Activated gamma-delta T cell treated with Interleukin-2 at 50 U/mL for 16 hours (primary cell): Measurements from ENCODE around the gene DCN.

ENCODE experiments used
- DNase-seq: peaks from one replicate; pipeline ENCODE4 v3.0.0-alpha.2; 2020

DCN gene

DNA sequence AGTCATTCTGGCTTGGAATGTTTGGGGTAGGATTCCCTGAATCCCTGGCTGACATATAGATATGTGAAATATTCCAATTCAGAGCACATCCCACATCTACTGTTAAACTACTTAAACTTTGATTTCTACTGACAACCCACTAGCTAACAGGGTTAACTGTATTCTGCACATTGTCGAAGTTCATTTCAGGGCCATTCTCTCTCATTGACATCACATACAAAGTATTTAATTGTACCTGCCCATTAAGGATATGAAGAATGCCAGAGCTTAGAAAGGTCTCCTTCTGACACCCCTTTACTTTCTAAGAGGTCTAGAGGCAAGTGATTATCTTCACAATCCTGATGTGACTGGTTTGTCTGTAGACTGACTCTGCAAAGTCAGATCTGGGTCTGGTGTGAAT, 2.8 kb upstream of the DCN start:
- no peak for DNase-seq

DNA sequence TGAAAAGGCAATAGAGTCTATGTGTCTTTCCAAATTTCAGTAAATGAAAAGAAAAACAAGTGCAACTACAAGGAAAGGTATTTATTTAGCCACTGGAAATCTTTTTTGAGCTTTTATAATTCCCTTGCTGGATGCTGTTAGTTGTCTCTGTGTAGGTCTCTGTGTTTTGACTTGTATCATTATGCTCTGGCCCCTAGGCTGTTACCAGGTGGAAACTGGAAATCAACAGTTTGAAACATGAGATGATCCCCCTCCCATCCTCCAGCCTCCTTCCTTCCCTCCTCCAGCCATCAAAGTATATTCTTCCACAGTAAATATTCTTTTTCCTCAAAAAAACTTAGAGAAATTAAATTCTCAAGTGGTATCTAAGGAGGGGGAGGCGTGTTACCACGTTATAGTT, 934 bp upstream of the DCN start:
- no peak for DNase-seq

DNA sequence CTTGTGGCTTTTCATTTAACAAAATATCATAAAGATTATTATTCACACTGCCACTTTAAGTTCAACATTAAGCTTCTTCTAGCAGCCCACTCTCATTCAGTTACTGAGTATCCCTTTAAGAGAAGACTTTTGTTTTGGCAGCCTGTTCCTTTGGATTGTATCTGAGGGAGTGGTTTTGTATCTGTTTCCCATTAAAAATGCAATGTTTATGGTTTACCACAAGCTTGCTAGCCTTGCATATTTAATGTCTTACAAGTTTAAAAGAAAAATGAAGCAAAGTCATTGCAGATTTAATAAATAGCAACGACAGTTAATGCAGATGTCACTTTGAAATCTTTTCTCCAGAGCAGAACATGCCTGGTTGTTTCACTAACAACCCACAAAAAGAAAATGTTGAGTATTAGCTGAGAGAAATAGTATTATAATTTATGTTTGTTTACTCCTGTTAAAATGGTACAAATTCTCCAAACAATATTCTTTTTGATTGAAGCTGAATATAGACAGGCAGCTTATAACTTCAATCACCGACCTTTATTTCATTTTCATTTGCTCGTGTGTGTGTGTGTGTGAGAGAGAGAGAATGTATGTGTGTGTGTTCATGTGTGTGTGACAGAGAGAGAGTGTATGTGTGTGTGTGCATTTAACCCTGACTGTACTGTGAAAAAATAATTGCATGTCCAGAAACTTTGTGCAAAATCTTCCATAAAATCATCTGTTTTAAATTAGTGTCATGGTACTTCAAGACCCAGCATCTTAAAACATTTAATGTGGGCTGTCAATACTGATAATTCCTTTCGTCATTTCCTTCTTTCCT, 1.8 kb downstream of the DCN start:
- no peak for DNase-seq

DNA sequence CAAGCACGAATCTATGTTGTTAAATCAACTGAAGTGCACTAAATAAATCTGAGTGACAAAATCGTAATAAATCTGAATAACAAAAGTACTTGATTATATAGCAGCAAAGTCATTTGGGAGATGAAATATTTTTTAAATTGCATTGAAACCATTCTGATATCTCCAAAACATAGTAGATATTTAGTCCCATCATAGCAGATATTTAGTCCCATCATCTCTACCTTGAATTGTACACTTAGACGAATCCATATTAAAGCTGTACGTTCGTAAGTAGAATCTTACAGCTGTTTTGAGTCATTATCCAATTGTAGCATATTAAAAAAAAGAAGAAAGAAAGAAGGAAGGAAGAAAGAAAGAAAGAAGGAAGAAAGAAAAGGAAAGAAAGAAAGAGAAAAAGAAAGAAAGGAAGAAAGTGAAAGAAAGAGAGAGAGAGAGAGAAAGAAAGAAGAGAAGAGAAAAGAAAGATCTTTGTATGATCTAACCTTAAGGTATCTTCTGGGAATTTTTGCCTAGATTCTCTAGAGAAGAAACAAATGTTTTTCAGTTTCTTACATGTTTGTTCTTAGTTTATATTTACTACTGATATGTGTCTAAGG, 2.6 kb downstream of the DCN start:
- DNase-seq = no peak

DNA sequence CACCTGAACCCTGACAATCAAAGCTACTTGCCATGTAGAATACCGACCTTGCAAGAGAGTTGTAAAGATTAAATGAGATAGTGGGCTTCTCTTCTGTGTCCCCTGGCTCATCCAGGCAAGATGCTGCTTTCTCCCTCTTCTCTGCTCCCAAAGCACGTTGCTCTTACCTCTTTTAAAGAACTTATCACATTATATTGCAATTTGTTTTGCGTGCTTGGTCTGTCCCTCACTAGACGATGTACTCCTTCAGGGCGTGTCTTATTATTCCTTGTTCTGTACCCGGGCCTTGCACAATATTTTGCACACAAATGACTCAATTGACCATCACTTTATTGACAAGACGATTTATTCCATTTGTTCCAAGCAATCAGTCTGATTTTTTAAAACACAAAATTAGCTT, 3.3 kb downstream of the DCN start:
- no peak for DNase-seq

DNA sequence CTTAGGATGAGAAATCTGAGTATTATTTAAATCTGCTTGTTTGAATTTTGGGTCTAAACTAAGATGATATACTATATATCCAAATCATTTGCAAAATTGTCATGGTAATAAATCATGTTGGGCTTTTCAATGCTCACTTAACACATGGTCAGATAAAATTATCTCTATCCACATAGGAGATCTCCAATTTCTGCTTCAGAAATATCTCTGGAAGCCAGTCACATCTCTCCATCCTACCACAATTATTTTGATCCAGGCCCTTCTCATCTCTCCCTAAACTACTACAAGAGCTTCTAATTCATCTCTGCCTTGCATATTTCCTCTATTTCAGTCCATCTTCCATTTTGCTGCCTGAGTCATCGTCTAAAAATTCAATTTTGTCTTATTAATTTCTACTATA, 3.8 kb downstream of the DCN start:
- DNase-seq = no peak

DNA sequence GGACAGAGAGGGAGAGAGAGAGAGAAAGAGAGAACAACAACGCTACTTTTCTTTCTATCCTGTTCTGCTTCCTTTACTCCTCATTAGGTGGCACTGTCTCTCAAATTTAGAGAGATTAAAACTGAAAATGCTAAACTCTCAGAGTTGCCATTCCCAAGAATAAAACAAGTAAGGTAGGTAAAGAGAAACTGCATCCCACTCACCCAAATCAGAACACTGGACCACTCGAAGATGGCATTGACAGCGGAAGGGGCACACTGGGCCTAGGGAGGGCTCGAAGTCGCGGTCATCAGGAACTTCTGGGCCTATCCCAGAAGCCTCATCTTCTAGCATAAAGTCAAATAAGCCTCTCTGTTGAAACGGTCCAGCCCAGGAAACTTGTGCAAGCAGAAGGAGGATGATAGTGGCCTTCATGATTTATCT, 4.5 kb downstream of the DCN start:
- no peak for DNase-seq

DNA sequence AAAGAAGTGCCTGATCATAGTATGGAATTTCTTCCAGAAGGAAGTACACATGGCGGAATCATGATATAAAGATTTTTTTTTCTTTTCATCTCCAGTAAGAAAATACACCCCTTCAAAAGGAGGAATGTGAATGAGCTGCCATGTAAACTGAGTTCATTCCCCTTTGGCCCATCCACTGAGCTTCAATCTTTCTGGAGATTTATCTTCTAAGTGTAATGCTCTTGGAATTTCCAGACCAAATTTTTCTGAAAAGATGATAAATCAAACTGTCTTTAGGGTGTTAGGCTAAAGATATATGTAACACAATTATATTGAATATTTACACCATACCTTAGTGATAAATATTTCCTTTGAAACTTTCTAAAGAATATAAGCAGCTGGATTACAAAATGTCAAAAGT, 5.2 kb downstream of the DCN start:
- no peak for DNase-seq

DNA sequence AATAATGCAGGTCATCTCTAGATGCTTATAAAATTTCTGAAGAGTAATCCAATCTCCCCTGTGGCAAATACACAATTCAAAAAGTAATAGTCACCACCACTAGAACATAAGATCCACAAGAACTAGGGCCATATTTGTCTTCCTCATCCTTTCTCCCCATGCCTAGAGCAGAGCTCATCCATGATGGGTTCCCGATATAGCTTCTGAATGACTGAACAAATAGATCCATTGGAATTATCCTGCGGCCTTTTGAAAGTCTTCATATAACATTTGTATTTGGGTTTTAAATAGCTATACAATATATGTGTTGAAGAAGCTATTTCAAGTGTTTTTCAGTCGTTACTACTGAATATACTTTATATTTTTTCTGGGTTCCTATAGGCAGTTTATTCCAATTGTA, 5.7 kb downstream of the DCN start:
- no peak for DNase-seq

DNA sequence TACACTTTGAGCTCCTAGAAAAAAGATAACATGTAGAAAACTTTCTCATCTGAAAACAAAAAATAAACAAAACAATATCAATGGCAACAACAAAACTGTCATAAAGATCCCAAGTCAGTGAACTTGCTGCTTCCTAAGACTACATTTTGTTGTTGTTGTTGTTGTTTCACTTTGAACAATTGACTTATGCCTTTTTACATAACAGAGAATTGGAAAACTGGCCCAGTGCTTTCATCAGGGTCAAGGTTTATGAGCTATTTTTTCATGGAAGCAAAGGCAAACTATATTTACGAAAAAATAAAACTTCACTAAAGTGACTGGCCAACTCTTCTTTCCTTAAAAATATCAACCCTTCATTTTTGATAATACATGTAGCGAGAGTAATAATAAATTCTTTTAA, 6.3 kb downstream of the DCN start:
- DNase-seq = no peak

DNA sequence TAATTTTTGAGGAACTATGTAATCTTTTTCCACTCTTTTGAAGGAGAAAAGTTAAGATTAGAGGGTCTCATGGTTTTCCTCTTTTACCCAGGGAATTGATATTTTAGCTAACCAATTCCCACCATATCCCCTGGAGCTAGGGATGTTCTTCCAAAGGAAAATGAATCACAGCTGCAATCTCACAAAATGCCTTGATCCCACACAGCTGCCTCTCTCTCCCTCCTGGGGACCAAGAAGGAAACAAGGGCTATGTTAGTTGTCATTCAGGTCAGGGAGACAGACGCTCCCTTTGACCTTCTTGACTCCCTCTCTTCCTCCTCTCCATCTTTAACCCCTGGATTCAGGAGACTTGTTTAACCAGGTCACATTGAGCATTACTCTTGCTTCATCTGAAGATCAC, 9.5 kb downstream of the DCN start:
- no peak for DNase-seq

DNA sequence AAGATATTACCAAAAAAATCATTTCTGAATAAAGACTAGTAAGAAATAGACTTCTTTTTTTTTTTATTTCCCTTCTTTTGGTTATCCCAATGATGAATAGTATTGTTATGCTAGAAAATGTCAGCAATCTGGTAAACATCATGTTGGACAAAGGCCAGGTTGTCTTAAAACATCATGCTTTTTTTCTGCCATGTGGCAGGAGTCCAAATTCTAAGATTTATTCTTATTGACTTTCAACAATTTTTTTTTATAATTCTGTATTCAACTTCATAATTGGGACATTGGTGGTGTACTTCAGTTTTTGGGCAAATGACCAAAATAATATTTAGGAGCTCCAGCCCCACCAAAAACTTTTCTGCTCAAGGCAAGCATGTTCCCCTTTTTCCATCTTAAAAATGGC, 10.5 kb downstream of the DCN start:
- DNase-seq = no peak

DNA sequence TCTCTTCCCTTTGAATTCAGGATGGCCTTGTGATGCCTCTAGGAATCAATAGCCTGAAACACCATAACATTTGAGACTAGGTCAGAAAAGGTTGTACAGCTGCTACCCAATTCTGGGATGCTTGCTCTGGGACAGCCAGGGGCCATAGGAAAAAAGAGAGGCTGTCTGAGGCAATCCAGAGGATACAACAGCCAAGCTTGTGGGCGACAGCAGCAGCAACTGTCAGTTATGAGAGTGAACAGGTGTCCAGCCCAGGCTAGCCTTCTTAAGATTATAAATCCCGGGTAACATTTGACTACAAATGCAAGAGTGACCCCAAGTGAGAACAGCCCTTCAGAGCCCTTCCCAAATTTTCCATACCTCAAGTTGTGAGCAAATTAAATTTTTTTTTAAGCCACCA, 11.1 kb downstream of the DCN start:
- DNase-seq = no peak

DNA sequence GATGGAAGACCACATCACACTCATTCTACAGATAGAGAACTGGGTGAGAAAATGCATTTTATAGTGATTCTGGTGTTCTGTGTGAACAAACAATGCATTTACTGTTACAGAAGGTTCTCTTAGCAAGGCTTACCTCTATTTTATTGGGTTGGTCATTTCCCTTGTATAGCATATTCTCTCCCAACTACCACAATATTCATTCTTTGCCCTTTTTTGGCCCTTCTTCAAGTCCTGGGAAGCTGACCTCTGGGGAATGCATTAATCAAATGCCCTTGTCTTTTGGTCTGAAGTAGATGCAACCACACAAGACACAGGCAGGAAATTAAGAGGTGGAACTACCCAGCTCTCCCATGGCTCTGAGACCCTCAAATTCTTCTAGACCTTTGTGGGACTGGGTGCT, 19.5 kb downstream of the DCN start:
- DNase-seq = no peak

DNA sequence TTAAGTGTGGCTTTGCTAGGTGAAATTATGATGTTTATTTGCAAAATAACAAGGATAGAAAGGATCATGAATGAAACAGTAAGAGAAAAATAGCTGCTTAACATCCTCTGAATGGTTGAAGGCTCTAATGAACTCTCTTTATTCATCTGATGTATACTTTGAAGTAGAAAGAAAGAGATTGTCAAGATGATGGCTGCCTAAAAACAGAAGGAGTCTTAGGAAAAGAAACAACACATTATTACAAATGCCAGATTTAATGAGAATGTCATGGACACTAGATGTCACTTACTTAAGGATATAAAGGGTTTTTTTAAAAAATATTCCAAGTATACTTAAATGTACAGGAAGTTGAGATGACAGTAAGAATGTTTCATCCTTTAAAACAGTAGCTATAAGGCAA, 21.6 kb downstream of the DCN start:
- no peak for DNase-seq

DNA sequence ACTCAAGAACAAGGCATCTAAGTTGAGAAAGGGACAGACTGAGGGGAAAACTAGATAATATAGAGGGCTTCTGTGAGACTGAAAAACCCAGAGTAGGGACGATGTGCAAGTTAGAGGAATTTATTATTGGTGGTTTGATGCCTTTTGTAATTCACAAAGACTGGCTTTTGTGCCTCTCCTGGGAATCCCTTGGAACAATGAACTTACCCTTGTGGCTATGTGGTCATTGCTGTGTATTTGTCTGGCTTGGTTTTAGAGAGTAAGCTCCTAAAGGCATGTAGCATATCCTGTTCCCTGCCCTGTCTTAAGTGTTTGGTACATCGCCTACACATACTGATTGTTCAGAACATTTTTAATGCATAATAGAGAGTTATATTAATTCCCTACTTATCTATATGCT, 26.6 kb downstream of the DCN start:
- DNase-seq = no peak

DNA sequence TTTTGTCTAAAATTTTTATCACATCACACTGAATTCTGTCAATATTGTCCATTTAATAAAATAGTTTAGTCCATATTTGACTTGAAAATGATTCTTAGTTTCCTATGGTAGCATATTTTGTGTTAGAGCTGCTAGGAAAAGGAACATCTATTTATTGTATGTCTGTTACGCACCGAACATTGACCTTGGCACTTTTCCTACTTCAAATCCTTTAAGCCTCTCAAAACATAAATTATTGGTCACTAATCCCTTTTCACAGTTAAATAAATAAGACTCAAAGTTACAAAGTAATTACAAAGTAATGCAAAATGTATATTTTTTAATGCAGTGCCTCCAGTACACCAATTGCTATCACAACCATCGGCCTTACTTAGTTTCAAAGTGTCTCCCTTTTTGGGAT, 28.5 kb downstream of the DCN start:
- no peak for DNase-seq

DNA sequence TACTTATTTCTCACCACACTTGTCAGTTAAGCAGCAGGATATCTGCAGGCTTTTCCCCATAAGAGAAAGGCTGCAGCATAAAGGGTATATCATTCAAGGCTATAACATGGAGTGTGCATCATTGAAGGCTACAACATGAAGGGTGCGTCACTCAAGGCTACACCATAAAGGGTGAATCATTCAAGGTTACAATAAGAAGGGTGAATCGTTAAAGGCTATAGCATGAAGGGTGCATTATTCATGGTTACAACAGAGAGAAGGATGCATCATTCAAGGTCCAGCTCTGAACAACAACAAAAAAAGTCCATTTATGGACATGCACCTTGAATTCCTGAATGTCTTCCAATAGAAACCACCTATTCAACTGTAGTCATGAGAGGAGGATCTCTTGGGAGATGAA, 38.6 kb downstream of the DCN start:
- DNase-seq = no peak

DNA sequence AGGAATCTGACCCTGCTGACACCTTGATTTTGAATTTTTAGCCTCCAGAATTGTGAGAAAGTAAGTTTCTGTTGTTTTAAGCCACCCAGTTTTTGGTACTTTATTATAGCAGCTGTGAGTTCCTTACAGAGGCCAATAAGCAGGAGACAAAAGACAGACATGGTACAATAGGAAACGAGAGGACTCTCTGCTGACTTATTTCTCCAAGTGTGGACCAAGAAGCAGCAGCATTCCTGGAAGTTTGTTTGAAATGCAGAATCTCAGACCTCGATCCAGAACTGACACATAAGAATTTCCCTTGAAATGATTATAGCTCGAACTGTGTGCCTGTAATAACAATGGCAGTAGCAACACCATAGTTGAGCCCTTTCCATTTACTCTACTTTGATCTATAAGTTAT, 39.4 kb downstream of the DCN start:
- no peak for DNase-seq

DNA sequence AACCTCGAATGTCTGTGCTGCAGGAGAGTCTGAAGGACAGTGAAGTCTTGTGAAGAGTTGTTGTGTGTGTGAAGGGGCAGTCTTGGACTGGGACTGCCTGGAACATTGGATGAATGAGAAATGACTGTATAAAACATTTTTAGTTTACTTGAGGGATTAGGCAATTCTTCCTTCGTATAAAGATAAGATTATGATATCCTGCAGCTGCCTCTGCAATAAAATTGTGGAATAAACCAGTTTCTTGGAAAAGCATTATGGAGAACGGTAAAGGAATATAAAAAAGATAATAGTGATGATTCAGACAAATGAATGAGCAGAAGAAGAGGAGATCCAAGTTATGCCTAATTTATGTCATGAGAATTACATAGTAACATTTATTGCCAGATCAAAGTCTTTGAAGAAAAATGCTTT, 40.4 kb downstream of the DCN start:
- no peak for DNase-seq

DNA sequence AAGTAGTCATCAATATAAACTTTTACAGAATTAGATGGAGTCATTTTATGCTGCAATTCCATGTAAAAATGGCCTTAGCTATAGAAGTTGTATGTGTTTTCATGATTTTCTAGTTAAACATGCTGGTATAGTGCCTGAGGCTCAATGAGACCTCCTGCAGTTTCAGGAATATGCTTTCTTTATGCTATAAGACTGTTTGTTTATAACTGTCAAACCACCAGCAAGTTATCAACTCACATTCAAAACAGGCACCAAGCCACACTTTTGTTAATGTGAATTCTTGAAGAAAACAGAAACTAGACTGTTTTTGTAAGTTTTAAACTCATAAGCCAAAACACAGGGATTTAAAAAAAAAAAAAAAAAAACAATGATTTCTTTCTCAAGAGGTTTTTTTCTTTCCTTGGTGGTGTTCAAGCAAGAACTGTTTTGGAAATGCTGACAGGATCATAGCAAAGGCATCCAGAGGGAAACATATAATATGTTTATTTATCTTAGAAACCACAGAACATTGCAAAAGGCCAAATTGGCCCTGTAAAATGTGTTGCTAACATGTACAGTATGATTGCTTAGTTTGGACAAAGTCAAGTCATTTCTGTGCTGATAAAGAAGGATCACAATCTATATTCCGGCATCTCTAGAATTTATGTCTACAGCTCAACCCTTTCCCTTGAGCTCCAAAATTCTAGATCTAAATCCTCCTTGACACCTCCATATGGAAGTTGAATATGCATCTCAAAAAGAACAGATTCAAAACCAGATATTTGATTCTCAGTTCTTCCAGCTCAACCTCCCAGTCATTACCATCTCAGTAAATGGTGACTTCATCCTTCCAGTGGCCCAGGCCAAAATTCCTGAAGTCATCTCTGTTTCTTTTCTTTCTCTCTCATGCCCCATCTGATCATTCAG, 42.3 kb downstream of the DCN start:
- no peak for DNase-seq

DNA sequence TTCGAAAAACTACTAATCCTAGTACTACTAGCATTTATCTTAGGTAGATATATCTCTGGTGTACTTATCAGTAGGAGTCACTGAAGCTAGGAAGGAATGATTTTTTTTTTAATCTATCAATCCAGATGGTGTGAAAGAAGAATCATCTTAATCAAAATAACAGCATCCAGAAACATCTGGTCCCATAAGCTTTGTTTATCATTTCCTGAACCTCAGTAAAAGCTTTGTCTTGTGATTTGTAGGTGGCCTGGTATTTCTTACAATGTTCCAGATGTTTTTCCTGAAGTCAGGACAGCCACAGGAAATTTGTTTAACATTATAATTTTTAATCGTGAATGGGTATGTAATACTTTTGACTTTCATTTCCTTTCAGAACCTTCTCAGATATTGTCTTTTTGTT, 43.3 kb downstream of the DCN start:
- DNase-seq = no peak

DNA sequence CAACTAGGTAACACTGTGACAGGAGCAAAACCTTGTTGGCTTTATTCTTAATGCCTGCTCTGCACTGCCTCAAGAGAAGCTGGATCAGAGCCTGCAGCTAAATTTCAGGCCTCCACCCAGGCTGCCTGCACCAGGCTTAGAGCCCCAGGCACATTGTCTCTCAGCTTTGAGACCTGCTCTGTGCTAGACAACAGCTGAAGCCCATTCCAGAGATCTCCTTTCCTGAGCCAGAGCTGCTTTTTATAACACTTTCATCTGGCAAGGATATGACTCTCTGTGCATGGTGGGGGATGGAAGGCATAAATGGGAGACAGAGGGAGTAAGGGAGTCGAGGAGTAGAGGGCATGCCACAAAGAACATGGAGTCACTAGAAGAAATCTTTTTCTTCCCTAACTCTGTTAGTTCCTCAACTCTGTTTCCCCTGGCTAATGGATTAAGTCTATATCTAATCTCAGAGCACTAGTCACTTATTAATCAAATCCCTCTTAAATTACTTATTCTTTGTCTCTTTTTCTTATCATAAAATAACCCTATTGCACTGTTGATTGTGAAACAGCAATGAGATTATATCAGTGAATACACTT, 44.2 kb downstream of the DCN start:
- no peak for DNase-seq

DNA sequence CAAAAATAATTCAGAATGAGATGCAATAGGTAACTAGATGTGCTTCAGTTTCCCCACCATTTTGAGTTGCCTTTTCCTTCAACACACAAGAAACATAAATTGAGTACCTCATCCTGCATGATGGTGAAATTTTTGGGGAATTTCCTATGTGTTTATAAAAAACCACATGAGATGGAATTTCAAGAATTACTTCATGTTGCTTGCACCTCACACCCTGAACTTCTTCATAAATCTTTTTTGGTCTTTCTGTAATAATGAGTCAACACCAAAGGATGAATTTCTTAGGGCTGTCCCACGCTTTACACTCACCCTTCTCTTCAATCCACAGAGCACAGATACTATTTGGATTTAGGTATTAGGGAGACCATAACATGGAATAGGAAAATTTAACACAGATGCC, 48.7 kb downstream of the DCN start:
- DNase-seq = no peak
